GM21423 (cell line): ENCODE results near the gene CDKN2B-AS1.

Experiments
- ATAC-seq: cut with Tn5 transposase; IDR thresholded peaks from one replicate; pipeline ENCODE4 v1.9.1; 2021; ENCODE audit warnings: mild to moderate bottlenecking, moderate library complexity; ENCODE audit not compliant: unreplicated experiment

Gene CDKN2B-AS1

DNA sequence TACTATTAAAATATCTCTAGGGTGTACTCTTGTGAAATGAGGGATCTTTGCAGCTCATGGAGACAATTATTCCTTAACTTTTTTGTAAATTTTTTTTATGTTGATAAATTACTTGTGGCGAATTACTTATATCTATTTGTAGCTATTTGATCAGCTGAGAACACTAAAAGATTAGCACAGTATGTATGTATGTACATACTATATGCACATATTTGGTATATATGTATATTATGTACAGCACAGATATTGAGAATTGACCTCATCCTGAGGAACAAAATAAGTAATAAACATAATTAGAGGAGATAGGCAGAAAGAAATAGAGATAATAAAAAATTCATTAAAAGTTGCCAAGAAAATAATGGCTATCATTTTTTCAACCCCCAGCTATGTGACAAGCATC is 12.2 kb upstream of the CDKN2B-AS1 start:
- no peak for ATAC-seq

GRCh38 chr9:21982861-21983560 is 11.6 kb upstream of the CDKN2B-AS1 start:
- no peak for ATAC-seq

GRCh38 chr9:21983561-21983935 is 11.0 kb upstream of the CDKN2B-AS1 start:
- ATAC-seq, result no peak

GRCh38 chr9:21984101-21984500 is 10.5 kb upstream of the CDKN2B-AS1 start:
- ATAC-seq, result no peak

GRCh38 chr9:21985964-21986667 is 8.5 kb upstream of the CDKN2B-AS1 start:
- ATAC-seq, result peak; percentile 51

DNA sequence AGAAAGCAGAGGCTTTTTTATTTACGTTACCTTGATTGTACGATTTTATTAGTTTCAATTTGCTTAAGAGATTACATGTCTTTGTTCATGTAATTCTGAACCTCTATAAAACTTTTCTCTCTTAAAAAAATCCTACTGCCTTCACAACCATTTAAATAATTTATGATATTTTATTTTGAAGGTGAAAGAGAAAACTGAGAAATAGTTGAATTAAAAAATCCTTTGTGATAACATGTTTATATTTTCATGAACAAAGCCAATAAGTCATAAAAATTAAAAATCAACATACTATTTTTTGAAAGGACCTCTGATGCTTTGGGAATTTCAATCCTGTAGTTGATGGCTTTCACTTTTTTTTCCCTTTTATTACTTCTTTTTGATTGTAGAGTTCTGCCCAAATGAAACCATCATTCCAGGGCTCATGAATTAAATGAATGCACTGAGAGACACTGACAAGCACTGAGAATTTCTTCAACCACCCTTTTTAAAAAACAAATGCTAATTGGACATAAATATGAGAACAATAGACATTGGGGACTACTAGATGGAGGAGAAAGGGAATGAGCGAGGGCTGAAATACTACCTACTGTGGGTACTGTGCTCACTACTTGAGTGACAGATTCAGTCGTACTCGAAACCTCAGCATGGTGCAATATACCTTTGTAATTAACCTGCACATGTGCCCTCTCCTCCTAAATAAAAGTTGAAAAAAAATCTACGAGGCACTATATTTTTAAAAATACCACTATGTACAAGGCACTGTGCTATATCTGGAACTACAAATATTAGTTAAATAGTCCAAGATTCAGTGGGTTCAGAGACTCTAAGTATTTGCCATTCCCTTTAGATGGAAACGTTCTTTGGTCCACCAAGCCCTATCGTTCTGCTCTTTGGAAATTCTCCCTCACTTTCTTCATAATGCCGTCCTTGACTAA is 6.3 kb upstream of the CDKN2B-AS1 start:
- no peak for ATAC-seq

DNA sequence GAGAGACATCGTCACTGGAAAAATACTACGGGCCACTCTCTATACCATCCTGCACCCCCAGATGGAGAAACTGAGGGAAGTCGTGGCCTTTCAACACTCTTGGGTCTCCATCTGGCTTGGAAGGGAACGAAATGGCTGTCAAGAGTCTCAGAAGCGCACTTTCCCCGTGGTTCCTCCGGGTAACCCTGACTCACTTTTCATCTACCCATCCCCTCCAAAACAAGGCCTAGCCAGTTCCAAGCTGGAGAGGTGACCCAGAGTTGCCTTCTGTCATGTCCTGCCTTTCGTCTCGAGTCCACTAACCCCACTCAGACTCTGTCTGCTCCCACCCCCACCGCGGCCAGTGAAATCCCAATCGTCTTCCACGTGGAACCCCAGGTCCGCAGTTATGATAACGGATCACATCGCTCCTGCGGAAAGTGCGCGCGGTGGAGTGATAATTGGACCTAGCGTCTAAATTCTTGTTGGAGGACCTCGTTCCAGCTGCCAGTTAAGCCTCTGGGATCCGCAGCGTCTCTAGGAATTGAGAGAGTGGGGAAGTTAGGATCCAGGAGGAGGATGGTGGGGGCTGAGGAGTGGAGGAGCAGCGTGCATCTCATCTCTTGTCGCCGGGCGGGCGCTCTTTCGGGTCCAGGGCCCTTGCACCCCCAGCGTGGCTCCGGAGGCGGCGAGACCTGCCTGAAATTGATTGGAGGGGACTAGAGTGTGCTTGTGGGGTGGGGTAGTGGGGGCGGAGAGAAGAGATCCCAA is 5.0 kb upstream of the CDKN2B-AS1 start:
- ATAC-seq, result no peak

GRCh38 chr9:21991072-21991959 is 3.3 kb upstream of the CDKN2B-AS1 start:
- ATAC-seq, result no peak

DNA sequence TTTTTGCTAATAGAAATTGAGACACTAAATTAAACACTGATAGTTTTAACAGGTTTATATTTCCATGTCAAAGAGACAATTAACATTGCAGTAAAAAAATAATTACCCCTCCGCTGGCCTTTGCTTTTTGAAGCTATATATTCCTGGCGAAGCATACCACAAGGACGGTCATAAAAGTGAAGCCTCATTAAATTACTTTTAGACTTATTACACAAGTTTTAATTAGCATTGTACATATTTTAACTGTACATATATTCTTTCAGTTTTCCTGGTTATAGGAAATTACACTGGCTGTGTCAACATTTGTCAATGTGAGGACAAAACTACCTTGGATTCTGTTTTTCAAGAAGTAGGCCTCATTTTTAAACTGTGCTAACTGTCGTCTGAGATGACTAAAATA is 1.6 kb upstream of the CDKN2B-AS1 start:
- ATAC-seq, result no peak

DNA sequence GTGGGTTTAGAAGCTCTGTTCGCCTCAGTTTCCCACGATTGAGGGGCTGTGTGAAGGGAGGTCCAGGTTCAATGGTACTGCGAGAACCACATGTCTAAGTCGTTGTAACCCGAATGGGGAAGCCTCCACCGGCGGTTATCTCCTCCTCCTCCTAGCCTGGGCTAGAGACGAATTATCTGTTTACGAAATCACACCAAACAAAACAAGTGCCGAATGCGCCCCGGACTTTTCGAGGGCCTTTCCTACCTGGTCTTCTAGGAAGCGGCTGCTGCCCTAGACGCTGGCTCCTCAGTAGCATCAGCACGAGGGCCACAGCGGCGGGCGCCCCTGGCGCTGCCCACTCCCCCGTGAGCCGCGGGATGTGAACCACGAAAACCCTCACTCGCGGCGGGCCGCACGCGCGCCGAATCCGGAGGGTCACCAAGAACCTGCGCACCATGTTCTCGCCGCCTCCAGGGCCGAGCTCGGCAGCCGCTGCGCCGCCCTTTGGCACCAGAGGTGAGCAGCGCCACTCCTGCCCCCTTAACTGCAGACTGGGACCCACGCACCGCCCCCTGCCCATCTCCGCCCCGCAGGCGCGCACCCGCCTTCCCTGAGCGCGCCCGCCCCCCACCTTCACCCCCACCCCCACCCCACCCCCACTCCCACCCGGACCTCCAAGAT is 567 bp upstream of the CDKN2B-AS1 start, which contains the start of gene CDKN2A:
CDKN2A (minus strand) TSS at position 500 of the 663 bp plus-strand sequence.
- peak; percentile 30 for ATAC-seq

DNA sequence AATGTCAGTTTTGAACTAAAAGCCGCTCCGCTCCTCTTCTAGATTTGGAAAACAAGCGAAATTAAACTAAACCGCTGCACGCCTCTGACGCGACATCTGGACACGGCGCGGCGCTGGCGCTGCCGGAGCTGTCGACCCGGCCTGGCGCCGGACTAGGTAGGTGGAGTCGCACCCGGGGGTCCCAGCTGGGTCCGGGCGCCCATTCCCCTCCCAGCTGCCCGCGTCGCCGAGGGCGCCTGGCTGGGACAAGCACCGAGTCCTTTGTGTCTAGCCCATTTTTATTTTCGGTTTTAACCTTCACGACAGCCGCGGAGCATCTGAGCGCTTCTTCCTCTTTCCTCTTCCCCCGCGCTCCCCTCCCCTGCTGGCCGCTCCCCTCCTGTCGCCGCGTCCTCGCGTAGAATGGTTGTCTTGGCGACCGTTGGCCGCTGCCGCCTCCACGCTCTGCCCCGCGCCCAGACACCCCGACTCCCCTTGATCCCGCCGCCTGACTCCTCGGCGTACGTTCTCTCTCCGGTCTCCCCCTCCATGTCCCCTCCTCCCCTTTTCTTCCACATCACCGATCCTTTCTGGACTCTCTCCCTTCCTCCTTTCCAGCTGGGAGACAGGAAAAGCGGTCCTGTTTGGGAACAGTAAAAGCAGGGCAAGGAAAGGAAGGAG is 545 bp downstream of the CDKN2B-AS1 start:
- ATAC-seq, result peak; percentile 80

DNA sequence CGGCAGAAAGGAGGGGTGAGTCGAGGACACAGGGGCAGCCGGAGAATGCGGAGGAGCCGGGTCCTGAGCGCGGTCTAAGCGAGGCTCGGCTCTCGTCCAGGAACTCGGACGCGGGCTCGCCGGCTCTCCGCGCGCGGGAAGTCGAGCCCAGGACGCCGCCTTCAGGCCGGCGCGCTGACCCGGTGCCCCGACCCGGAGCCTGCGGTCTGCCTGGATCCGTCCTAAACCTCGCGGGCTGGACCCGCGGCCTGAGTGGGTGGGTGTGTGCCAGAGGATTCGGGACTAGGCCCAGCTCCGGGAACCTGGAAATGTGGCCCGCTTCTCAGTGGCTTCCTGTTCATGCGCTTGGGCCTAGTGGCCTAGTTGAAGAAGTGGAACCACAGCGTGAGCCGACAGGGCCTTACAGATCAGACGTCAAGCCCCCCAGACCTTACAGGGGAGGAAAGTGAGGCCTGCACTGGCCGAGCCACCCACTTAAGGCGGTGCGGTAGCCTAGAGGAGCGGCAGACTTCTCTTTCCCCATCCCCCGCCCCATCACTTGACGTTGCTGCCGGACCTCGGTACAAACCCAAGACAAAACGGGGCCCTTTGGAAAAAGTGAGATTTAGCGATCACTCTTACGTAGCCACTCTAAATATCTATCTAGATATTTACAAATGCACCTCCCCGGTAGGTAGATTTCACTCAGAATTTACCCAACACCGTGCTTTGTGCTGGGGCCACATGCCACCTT is 1.2 kb downstream of the CDKN2B-AS1 start:
- no peak for ATAC-seq

DNA sequence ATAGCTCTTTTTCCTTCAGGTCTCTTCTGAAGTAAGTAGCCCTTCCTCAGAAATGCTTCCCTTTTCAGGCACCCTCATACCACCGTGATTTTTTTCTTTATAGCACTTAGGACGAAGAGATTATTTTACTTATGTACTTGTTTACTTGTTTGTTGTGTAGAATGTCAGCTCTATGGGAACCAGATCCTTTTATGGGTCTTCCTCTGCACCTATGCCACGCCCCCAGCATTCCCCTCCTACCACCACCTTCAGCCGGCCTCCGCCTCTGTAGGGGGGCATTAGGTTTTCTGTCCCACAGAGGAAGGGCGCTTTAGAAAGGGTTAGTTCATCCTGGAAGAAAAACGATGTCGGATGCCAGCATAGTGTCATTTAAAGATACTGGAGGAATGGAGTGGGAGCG is 1.8 kb downstream of the CDKN2B-AS1 start:
- no peak for ATAC-seq

- ATAC-seq, result no peak
These were observed 2.3 kb downstream of the CDKN2B-AS1 start for GRCh38 chr9:21996858-21997257.

- ATAC-seq, result no peak
These were observed 2.9 kb downstream of the CDKN2B-AS1 start for GRCh38 chr9:21997480-21997879.

- no peak for ATAC-seq
These were observed 3.4 kb downstream of the CDKN2B-AS1 start for GRCh38 chr9:21998026-21998425.

DNA sequence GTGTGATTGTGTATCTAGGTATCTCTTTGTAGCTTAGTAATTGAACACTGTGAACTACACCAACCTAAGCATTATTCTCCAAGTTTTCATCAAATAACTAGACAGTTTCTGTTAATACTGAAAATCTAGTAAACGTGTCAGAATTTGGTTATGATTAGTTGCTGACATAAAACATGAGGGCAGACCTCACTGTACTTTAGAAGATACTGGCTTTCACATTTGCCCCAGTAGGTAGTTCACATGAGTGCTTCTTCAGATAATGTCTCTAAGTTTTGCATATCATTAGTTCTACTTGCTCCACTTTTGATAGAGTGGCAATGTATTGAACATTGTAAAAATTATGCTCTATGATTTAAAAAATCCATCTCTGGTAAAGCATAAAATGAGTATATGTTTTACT is 7.4 kb downstream of the CDKN2B-AS1 start:
- no peak for ATAC-seq
